GM18858 (cell line): Measurements from ENCODE around the gene PPP2R5C.
"Not testable (repeated sequence)": the region's sequence is repeated elsewhere in the genome, so short reads cannot be mapped to it uniquely, and the experiment has no call there.

Experiments used
- ATAC-seq: cut with Tn5 transposase; IDR thresholded peaks from one replicate; pipeline ENCODE4 v1.9.1; 2021; ENCODE audit not compliant: unreplicated experiment

The PPP2R5C gene

GRCh38 chr14:101961746-101962502 is 200.4 kb downstream of the PPP2R5C start:
- no peak for ATAC-seq

- ATAC-seq, result no peak
Measured at GRCh38 chr14:101962503-101962874, 201.0 kb downstream of the PPP2R5C start.

GRCh38 chr14:101963052-101963451 is 201.5 kb downstream of the PPP2R5C start:
- ATAC-seq, result no peak

GRCh38 chr14:101963656-101964296 is 202.3 kb downstream of the PPP2R5C start:
- ATAC-seq, result no peak

- peak; percentile 67 for ATAC-seq
Measured at GRCh38 chr14:101964297-101965180, 203.0 kb downstream of the PPP2R5C start, which contains the start of gene DYNC1H1. DYNC1H1 (plus strand) TSS chr14:101964573; CDS start chr14:101964692, 119 bp downstream.

- no peak for ATAC-seq
Measured at GRCh38 chr14:101965181-101965544, 203.7 kb downstream of the PPP2R5C start.

GRCh38 chr14:101965770-101966722 is 204.5 kb downstream of the PPP2R5C start:
- ATAC-seq, result no peak

- no peak for ATAC-seq
Measured at GRCh38 chr14:101966742-101967141, 205.2 kb downstream of the PPP2R5C start.

GRCh38 chr14:101968186-101968585 is 206.7 kb downstream of the PPP2R5C start:
- no peak for ATAC-seq

- ATAC-seq, result no peak
Measured at GRCh38 chr14:101969481-101969880, 208.0 kb downstream of the PPP2R5C start.

- no peak for ATAC-seq
Measured at GRCh38 chr14:101970830-101971400, 209.4 kb downstream of the PPP2R5C start.

- not testable (repeated sequence) for ATAC-seq
Measured at GRCh38 chr14:101971458-101971857, 209.9 kb downstream of the PPP2R5C start.

GRCh38 chr14:101972126-101972866 is 210.8 kb downstream of the PPP2R5C start:
- ATAC-seq, result no peak

- no peak for ATAC-seq
Measured at GRCh38 chr14:101973356-101973755, 211.8 kb downstream of the PPP2R5C start.

- ATAC-seq, result no peak
Measured at GRCh38 chr14:101975231-101975630, 213.7 kb downstream of the PPP2R5C start.
